ENCODE results near the gene SLCO4A1.

SLCO4A1 gene

GRCh38 chr20:62637110-62637509 lies 5.2 kb upstream of the SLCO4A1 start:
- H3K9ac ChIP-seq (ENCODE audit: low read depth, low read length): no peak overlapping the region
- no peaks in the 10 kb centered on the region for H3K4me1 ChIP-seq (ENCODE audit: control insufficient read depth, insufficient read depth, low read length)
- H3K27me3 ChIP-seq (ENCODE audit: control insufficient read depth, insufficient read depth, low read length): peaks cover 22% of the 10 kb centered on the region
- no peaks in the 10 kb centered on the region for H3K36me3 ChIP-seq (ENCODE audit: control insufficient read depth, insufficient read depth, low read length)
- H3K4me3 ChIP-seq (ENCODE audit: low read depth, low read length): no peak overlapping the region
- H3K9me3 ChIP-seq (ENCODE audit: control insufficient read depth, insufficient read depth, low read length): no peaks in the 10 kb centered on the region

DNA sequence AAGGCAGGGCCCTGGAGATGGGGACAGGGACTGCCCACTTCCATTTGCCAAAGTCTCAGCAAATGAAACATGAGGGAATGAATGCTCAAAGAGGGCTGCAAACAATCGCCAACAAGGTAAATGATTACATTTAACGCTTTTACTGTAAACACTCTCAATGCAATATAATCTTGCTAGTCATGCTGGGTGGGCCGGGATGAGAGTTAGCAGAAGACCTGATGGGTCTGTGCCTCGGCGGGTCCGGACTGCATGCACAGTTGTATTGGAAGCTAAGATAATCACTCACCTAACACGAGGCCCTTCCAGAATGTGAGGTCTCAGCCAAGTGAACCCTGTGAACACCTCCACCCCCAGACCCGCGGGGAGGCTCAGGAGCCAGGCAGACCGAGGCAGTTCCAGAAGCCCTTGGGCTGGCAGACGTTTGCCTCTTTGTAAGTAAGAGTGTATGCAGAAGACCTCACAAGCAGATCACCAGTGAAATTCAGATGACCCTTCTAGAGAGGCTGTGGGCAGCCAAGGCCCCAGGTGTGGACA lies 4.7 kb upstream of the SLCO4A1 start:
- H3K4me1 ChIP-seq (ENCODE audit: control insufficient read depth, insufficient read depth, low read length): no peaks in the 10 kb centered on the region
- H3K4me3 ChIP-seq (ENCODE audit: low read depth, low read length): no peak overlapping the region
- no peak overlapping the region for H3K9ac ChIP-seq (ENCODE audit: low read depth, low read length)
- peaks cover 22% of the 10 kb centered on the region for H3K27me3 ChIP-seq (ENCODE audit: control insufficient read depth, insufficient read depth, low read length)
- H3K9me3 ChIP-seq (ENCODE audit: control insufficient read depth, insufficient read depth, low read length): no peaks in the 10 kb centered on the region
- H3K36me3 ChIP-seq (ENCODE audit: control insufficient read depth, insufficient read depth, low read length): no peaks in the 10 kb centered on the region

GRCh38 chr20:62638055-62638570 lies 4.2 kb upstream of the SLCO4A1 start:
- Histone ChIP-seq H3K9ac (ENCODE audit: low read depth, low read length) (no peak overlapping the region), H3K4me3 (ENCODE audit: low read depth, low read length) (no peak overlapping the region), H3K36me3 (ENCODE audit: control insufficient read depth, insufficient read depth, low read length) (no peaks in the 10 kb centered on the region), H3K9me3 (ENCODE audit: control insufficient read depth, insufficient read depth, low read length) (no peaks in the 10 kb centered on the region), H3K27me3 (ENCODE audit: control insufficient read depth, insufficient read depth, low read length) (peaks cover 23% of the 10 kb centered on the region), H3K4me1 (ENCODE audit: control insufficient read depth, insufficient read depth, low read length) (no peaks in the 10 kb centered on the region)

DNA sequence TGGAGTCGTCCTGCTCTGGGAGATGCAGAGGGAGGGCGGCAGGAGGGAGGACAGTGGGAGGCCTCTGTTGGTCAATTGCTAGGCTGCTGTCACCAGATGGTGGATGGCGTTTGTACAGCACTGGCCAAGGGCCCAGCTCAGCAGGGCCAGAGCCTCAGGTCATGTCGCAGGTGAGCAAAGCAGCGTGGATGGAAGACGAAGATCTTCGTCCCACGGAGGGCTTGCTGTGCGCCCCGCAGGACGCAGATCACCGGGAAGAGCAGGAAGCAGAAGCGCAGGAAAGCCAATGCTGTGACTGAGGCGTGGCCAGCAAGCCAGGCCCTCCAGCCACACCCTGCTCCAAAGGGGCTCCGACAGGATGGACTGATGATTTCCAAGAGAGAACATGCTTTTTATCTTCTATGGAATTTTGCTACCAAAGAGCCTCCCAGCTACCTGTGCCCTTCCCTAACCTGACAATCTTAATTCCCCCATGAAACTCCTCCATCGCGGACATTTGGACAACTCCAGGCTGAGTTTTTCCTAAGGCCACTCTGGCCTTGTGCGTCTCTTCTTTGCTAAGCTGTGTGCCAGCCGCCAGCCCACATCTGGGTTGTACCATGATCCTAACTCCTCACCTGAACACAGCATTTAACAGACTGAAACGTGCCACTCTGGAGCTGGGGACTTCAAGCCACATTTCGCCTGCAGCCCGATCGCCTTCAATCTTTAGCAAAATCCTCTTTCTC lies 3.5 kb upstream of the SLCO4A1 start:
- Histone ChIP-seq H3K9ac (ENCODE audit: low read depth, low read length) (no peak overlapping the region), H3K36me3 (ENCODE audit: control insufficient read depth, insufficient read depth, low read length) (no peaks in the 10 kb centered on the region), H3K4me1 (ENCODE audit: control insufficient read depth, insufficient read depth, low read length) (no peaks in the 10 kb centered on the region), H3K9me3 (ENCODE audit: control insufficient read depth, insufficient read depth, low read length) (no peaks in the 10 kb centered on the region), H3K27me3 (ENCODE audit: control insufficient read depth, insufficient read depth, low read length) (peaks cover 30% of the 10 kb centered on the region), H3K4me3 (ENCODE audit: low read depth, low read length) (no peak overlapping the region)

DNA sequence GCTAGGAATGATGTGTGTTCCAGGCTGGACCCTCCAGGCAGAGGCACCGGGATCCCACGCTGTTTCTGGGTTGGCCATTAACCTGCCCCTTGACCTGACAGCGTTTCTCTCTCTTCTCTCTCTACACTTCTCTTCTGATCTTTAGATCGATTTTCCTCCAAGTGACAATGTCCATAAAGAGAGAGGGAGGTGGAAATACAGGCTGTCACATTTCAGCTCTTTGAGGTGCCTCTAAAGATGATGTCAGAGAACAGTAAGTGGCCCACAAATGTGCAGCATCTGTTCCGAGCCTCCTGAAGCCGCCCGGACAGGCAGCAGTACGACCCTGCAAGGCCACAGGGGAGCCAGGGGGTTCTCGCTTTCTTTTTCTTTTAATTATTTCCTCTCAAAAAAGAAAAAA lies 2.5 kb upstream of the SLCO4A1 start:
- Histone ChIP-seq H3K9ac (ENCODE audit: low read depth, low read length) (no peak overlapping the region), H3K36me3 (ENCODE audit: control insufficient read depth, insufficient read depth, low read length) (no peaks in the 10 kb centered on the region), H3K9me3 (ENCODE audit: control insufficient read depth, insufficient read depth, low read length) (no peaks in the 10 kb centered on the region), H3K4me3 (ENCODE audit: low read depth, low read length) (no peak overlapping the region), H3K4me1 (ENCODE audit: control insufficient read depth, insufficient read depth, low read length) (no peaks in the 10 kb centered on the region), H3K27me3 (ENCODE audit: control insufficient read depth, insufficient read depth, low read length) (peaks cover 39% of the 10 kb centered on the region)

- Histone ChIP-seq H3K4me3 (ENCODE audit: low read depth, low read length) (no peak overlapping the region), H3K9ac (ENCODE audit: low read depth, low read length) (no peak overlapping the region), H3K27me3 (ENCODE audit: control insufficient read depth, insufficient read depth, low read length) (peaks cover 41% of the 10 kb centered on the region), H3K36me3 (ENCODE audit: control insufficient read depth, insufficient read depth, low read length) (no peaks in the 10 kb centered on the region), H3K9me3 (ENCODE audit: control insufficient read depth, insufficient read depth, low read length) (no peaks in the 10 kb centered on the region), H3K4me1 (ENCODE audit: control insufficient read depth, insufficient read depth, low read length) (no peaks in the 10 kb centered on the region)
Measured at GRCh38 chr20:62640870-62641269, 1.4 kb upstream of the SLCO4A1 start.

DNA sequence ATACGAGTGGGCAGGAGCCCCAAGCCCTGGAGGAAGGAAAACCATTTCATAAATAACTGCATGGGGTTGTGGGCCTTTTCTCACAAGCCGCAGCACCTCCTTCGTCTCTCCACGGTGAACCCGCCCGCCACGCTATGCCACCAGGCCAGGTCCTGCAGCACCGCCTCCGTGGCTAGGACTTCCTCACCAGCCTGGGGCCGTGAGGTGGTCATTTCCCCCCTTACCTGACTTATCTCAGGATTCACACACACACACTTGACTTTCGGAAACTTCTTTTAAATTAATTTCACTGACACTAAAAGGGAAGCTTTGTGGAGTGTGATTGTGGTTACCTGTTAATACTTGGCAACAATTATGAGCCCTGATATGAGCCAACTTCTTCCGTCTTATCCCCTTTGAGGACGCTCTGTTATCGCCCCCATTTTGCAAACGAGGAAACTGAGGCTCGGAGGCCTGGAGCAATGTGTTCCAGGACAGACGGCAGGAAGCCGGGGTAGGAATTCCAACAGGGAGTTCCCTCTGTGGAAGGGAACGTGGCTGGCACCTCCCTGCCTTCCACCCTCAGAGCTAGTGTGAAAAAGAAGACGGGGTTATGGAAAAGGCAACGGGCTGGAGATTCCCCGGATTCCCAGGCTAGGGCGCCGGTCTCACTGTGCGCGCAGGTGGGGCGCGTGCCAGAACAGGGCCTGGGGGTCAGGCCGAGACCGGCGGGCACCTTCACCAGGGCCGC lies 817 bp upstream of the SLCO4A1 start:
- Histone ChIP-seq H3K4me1 (ENCODE audit: control insufficient read depth, insufficient read depth, low read length) (no peaks in the 10 kb centered on the region), H3K27me3 (ENCODE audit: control insufficient read depth, insufficient read depth, low read length) (peaks cover 41% of the 10 kb centered on the region), H3K36me3 (ENCODE audit: control insufficient read depth, insufficient read depth, low read length) (no peaks in the 10 kb centered on the region), H3K4me3 (ENCODE audit: low read depth, low read length) (peak overlapping the region; percentile 30), H3K9me3 (ENCODE audit: control insufficient read depth, insufficient read depth, low read length) (no peaks in the 10 kb centered on the region), H3K9ac (ENCODE audit: low read depth, low read length) (no peak overlapping the region)

DNA sequence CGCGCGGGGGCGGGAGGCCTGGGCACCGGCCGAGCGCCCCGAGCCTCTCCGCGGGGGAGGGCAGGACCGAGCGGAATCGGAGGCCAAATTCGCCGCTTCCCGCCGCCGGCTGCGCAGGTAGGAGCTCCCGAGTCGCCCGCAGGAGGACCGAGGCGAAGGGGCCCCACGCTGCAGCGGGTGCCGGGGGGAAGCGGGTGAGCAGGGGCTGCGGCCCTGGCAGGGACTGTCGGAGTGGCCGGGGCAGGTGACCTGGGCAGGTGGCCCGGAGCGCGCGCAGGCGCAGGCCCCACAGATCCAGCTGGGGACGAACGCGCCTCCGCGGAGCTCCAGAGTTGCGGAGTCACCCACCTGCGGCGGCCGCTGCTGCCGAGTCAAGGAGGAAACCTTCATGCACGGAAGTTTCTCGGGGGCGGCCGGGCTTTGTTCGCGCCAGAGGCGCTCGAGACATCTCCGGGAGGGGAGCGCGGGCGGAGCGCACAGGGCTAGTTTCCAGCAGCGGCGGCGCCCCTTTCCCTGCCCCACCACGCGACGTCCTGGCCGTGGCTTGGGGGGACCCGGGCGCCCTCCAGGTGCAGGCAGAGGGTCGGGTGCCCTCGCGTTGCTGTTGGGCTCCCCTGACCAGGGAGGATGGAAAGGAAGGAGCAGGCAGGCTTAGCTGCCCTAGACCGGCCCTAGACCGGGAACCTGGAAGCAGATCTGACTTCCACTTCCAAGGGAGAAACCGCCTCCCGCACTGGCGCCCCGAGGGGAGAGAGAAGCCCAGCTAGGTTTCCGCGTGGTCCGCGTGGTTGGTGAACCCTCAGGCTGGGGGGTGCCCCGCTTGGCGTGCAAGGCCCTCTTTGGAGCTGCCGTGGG lies 590 bp downstream of the SLCO4A1 start:
- H3K4me3 ChIP-seq (ENCODE audit: low read depth, low read length): peak overlapping the region; percentile 56
- peaks cover 41% of the 10 kb centered on the region for H3K27me3 ChIP-seq (ENCODE audit: control insufficient read depth, insufficient read depth, low read length)
- H3K36me3 ChIP-seq (ENCODE audit: control insufficient read depth, insufficient read depth, low read length): no peaks in the 10 kb centered on the region
- no peaks in the 10 kb centered on the region for H3K9me3 ChIP-seq (ENCODE audit: control insufficient read depth, insufficient read depth, low read length)
- H3K4me1 ChIP-seq (ENCODE audit: control insufficient read depth, insufficient read depth, low read length): no peaks in the 10 kb centered on the region
- peak overlapping the region; percentile 54 for H3K9ac ChIP-seq (ENCODE audit: low read depth, low read length)

DNA sequence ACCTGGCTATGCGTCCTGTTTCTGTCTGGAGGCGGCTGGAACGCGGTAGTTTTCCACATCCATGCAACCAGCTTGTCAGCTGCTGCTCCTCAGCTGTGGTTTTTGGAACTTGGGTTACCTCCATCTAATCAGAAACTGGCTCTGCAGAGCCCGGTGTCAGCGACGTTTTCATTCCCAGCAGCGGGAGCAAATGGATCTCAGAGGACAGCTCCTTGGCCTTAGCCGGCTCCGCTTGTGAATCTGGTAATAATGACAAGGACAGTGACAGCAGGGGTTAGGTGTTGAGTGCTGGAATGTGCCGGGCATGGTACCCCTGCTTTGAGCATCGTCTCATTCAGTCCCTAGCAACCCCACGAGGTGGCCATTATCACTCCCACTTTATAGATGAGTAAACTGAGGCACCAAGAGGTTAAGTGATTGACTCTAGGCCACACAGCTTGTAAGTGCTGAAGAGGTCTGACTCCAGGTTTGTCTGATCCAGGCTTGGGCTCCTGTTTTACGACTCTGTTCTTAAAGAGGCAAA lies 1.3 kb downstream of the SLCO4A1 start:
- Histone ChIP-seq H3K4me1 (ENCODE audit: control insufficient read depth, insufficient read depth, low read length) (no peaks in the 10 kb centered on the region), H3K4me3 (ENCODE audit: low read depth, low read length) (peak overlapping the region; percentile 56), H3K36me3 (ENCODE audit: control insufficient read depth, insufficient read depth, low read length) (no peaks in the 10 kb centered on the region), H3K9me3 (ENCODE audit: control insufficient read depth, insufficient read depth, low read length) (no peaks in the 10 kb centered on the region), H3K9ac (ENCODE audit: low read depth, low read length) (peak overlapping the region; percentile 54), H3K27me3 (ENCODE audit: control insufficient read depth, insufficient read depth, low read length) (peaks cover 41% of the 10 kb centered on the region)

GRCh38 chr20:62644044-62644795 lies 1.9 kb downstream of the SLCO4A1 start:
- H3K27me3 ChIP-seq (ENCODE audit: control insufficient read depth, insufficient read depth, low read length): peaks cover 39% of the 10 kb centered on the region
- H3K36me3 ChIP-seq (ENCODE audit: control insufficient read depth, insufficient read depth, low read length): no peaks in the 10 kb centered on the region
- H3K4me1 ChIP-seq (ENCODE audit: control insufficient read depth, insufficient read depth, low read length): no peaks in the 10 kb centered on the region
- H3K9me3 ChIP-seq (ENCODE audit: control insufficient read depth, insufficient read depth, low read length): no peaks in the 10 kb centered on the region
- no peak overlapping the region for H3K9ac ChIP-seq (ENCODE audit: low read depth, low read length)
- H3K4me3 ChIP-seq (ENCODE audit: low read depth, low read length): no peak overlapping the region

Data from iPS-15b (cell line).